Measurements from ENCODE around the gene KANSL1L. TPM values are rescaled to one million over a fixed set of nuclear protein-coding genes. Genes with fewer than 3 reads are reported as not detected.

Gene KANSL1L
- total RNA-seq, 2 experiments from 2014 or later: 4.8 to 5.4 TPM

DNA sequence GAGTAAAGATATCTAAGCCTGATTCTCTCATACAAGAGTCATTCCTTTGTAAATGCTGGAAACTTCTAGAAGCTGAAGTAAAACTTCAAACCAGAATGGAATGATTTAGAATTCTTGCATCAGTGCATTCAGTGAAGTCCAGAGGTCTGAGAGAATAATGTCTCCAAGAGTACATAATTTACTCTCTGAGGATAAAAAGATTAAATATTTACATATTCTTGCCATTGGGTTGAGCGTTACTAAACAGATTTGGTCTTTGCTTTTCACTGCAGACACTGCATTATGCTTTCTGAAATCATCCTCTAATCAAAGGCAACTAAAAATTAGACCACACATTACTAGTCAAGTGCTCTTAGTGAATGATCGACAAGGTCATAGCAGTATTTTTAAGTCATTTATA lies 26.5 kb upstream of the KANSL1L start:
- no peak overlapping the region for H3K4me3 Mint-ChIP-seq
- no peak overlapping the region for H3K27ac Mint-ChIP-seq
- H3K36me3 Mint-ChIP-seq (ENCODE audit: low read depth): no peaks in the 10 kb centered on the region
- peaks cover 2% of the 10 kb centered on the region for H3K27me3 Mint-ChIP-seq
- ChIA-PET CTCF (interaction anchor here (1.4 to 2.7 kb wide), 3 partner anchors 10 to 221 kb away, joined by 5 to 47 read pairs (median 9); no protein-coding TSS in a partner anchor), POLR2A (no interaction called here)
- ATAC-seq (no peak), DNase-seq (no peak)
- intact Hi-C loops (cut with micrococcal nuclease): loop anchor here (2.0 kb wide), 1 partner anchor 125 kb away; no protein-coding TSS in a partner anchor
- TF ChIP-seq, protein P1, sequence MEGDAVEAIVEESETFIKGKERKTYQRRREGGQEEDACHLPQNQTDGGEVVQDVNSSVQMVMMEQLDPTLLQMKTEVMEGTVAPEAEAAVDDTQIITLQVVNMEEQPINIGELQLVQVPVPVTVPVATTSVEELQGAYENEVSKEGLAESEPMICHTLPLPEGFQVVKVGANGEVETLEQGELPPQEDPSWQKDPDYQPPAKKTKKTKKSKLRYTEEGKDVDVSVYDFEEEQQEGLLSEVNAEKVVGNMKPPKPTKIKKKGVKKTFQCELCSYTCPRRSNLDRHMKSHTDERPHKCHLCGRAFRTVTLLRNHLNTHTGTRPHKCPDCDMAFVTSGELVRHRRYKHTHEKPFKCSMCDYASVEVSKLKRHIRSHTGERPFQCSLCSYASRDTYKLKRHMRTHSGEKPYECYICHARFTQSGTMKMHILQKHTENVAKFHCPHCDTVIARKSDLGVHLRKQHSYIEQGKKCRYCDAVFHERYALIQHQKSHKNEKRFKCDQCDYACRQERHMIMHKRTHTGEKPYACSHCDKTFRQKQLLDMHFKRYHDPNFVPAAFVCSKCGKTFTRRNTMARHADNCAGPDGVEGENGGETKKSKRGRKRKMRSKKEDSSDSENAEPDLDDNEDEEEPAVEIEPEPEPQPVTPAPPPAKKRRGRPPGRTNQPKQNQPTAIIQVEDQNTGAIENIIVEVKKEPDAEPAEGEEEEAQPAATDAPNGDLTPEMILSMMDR (IDR thresholded peaks at IDR 0.05): no peak
- H3K4me1 Mint-ChIP-seq (ENCODE audit: low read depth): no peaks in the 10 kb centered on the region
- no peaks in the 10 kb centered on the region for H3K9me3 Mint-ChIP-seq

DNA sequence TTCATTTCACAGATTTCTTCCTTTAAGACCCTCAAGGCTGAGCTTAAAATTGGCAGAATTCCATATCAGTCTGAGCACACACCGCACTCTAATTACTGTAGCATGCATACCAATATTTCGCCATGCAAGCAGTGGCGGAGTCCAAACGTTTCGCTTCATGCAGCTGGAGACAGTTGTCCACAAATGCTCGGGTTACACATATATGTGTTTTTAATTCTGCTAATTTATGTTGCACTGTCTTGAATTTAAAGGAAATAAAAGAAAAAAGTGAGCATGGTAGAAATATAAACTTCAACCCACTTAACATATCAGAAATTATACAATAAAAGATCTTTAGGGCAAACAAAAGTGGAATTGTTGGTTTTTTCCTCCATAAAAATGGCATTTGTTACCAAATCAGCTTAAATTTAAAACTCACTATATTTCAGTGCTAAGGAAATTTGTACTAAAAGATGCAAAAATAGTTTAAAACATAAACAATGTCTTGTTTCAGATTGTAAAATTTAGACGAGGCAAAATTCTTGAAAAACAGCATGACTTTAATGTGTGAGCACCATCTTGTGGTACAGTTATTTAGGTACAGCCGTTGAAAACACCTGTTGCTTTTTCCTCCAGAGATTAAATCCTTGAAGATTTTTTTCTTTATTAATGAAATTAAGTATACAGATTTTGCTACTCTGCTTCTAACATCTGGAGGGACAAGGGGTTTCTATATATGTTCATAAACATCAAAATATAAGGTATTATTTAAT lies 24.1 kb upstream of the KANSL1L start:
- no peaks in the 10 kb centered on the region for H3K36me3 Mint-ChIP-seq (ENCODE audit: low read depth)
- TF ChIP-seq, protein P1 (IDR thresholded peaks at IDR 0.05): peak; percentile 69
- ChIA-PET CTCF (interaction anchor here (0.6 to 3.0 kb wide), 18 partner anchors 10 to 268 kb away, joined by 3 to 40 read pairs (median 4); partner anchors contain the start of gene KANSL1L), POLR2A (no interaction called here)
- H3K4me1 Mint-ChIP-seq (ENCODE audit: low read depth): no peaks in the 10 kb centered on the region
- intact Hi-C loops (cut with micrococcal nuclease): no loop called here
- H3K27ac Mint-ChIP-seq: no peak overlapping the region
- DNase-seq (no peak), ATAC-seq (no peak)
- no peak overlapping the region for H3K4me3 Mint-ChIP-seq
- H3K27me3 Mint-ChIP-seq: no peaks in the 10 kb centered on the region
- no peaks in the 10 kb centered on the region for H3K9me3 Mint-ChIP-seq

DNA sequence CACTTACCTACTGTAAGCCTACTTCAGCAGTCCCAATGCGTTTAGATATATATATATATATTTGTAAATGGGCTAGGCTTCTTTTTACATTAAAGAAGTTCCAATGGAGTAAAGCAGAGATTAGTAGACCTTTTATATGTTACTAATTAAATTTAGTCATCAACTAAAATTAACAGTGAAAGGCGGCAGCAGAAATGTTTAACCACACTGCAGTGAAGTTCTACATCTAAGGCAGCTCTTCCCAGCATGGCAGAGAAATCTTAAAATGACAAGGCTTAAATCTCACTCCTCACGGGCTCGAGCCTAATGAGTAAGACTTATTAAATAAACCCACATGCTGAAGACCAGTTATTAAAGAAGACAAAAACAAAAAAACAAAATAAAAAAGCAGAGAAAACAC lies 19.1 kb upstream of the KANSL1L start:
- DNase-seq (no peak), ATAC-seq (no peak)
- intact Hi-C loops (cut with micrococcal nuclease): no loop called here
- H3K27ac Mint-ChIP-seq: no peak overlapping the region
- CTCF ChIA-PET: interaction anchor here (1.3 kb wide), 1 partner anchor 9 kb away, joined by 6 read pairs; no protein-coding TSS in a partner anchor
- POLR2A ChIA-PET: no interaction called here
- no peaks in the 10 kb centered on the region for H3K36me3 Mint-ChIP-seq (ENCODE audit: low read depth)
- peaks cover 12% of the 10 kb centered on the region for H3K9me3 Mint-ChIP-seq
- H3K27me3 Mint-ChIP-seq: no peaks in the 10 kb centered on the region
- TF ChIP-seq, protein P1 (IDR thresholded peaks at IDR 0.05): no peak
- peaks cover 2% of the 10 kb centered on the region for H3K4me1 Mint-ChIP-seq (ENCODE audit: low read depth)
- no peak overlapping the region for H3K4me3 Mint-ChIP-seq

DNA sequence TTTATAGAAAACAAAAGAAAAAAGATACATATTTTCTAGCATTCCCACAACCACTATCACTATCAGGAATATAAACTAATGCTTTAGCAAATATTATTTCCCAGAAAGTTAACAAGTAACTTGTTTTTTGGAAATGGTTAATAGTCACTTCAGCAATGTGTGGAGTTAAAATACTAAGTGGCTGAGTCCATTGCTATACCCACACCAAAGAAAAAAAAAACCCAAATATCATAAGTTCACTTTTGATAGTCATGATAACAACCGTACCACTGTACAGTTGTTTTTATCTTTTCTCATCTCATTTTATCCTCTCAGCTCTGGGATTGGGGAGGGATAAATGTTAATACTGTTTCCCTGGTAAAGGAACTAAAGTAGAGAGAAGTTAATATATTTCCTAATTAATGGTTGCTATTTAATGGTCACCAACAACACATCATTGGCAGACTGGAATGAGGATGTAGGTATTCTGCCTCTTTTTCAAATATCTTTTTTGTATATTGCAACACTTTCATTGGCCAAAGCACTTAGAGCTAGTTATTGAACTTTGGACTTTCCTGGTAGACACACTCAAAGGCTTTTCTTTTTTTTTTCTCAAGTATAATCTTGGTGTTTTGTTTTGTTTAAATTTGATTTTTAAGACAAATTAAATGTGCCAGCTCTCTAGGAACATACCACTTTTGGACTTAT lies 18.4 kb upstream of the KANSL1L start:
- TF ChIP-seq, protein P1 (IDR thresholded peaks at IDR 0.05): no peak
- intact Hi-C loops (cut with micrococcal nuclease): no loop called here
- POLR2A ChIA-PET: no interaction called here

DNA sequence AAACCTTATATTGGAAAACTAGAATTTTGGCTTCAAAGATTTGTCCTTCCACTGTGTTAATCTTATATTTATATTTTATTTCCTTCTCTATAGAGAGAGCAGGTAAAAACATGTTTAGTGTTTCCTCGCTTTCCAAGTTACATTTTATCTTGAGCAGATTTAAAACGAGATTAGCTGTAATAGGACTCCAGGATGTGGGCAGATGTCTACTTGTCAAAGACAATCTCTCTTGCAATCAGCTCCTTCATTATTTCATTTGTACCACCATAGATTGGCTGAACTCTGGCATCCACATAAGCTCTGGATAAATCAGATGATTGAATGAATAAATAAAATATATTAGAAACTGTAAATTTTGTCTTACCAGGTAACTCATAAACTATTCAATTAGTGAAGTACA lies 17.5 kb upstream of the KANSL1L start:
- ChIA-PET CTCF (interaction anchor here (0.7 to 2.0 kb wide), 2 partner anchors 10 to 227 kb away, joined by 3 to 9 read pairs; no protein-coding TSS in a partner anchor), POLR2A (no interaction called here)
- Mint-ChIP-seq H3K27ac (no peak overlapping the region), H3K4me1 (ENCODE audit: low read depth) (peaks cover 2% of the 10 kb centered on the region), H3K4me3 (no peak overlapping the region), H3K9me3 (peaks cover 26% of the 10 kb centered on the region), H3K36me3 (ENCODE audit: low read depth) (peaks cover 13% of the 10 kb centered on the region), H3K27me3 (no peaks in the 10 kb centered on the region)
- TF ChIP-seq, protein P1 (IDR thresholded peaks at IDR 0.05): no peak
- DNase-seq (no peak), ATAC-seq (no peak)
- intact Hi-C loops (cut with micrococcal nuclease): no loop called here

More for the DNA sequence above, 18.4 kb upstream of the KANSL1L start:
- Mint-ChIP-seq H3K36me3 (ENCODE audit: low read depth) (peaks cover 5% of the 10 kb centered on the region), H3K27me3 (no peaks in the 10 kb centered on the region), H3K9me3 (peaks cover 18% of the 10 kb centered on the region), H3K4me3 (no peak overlapping the region), H3K27ac (no peak overlapping the region), H3K4me1 (ENCODE audit: low read depth) (peaks cover 2% of the 10 kb centered on the region)
- DNase-seq (no peak), ATAC-seq (no peak)
- CTCF ChIA-PET: interaction anchor here (0.7 to 1.3 kb wide), 2 partner anchors 9 to 228 kb away, joined by 3 to 6 read pairs; no protein-coding TSS in a partner anchor
